ENCODE measurements around the gene RNF217. TPM values are rescaled to one million over a fixed set of nuclear protein-coding genes. Genes with fewer than 3 reads are reported as not detected.

RNF217 gene
- total RNA-seq, 1 donor from 2014 or later: not detected

- no peaks in the 10 kb centered on the region for H3K36me3 Mint-ChIP-seq (ENCODE audit: low read depth)
- H3K9me3 Mint-ChIP-seq: peaks cover 1% of the 10 kb centered on the region
- TF ChIP-seq CTCF (IDR thresholded peaks at IDR 0.05): no peak
- ATAC-seq (ENCODE audit: low read depth): no peak
- POLR2A ChIA-PET: no interaction called here
- intact Hi-C loops (cut with micrococcal nuclease): no loop called here
- no peak overlapping the region for H3K27ac Mint-ChIP-seq
- H3K27me3 Mint-ChIP-seq: no peaks in the 10 kb centered on the region
- no peaks in the 10 kb centered on the region for H3K4me1 Mint-ChIP-seq
- no peak for DNase-seq
- no peak overlapping the region for H3K4me3 Mint-ChIP-seq
- CTCF ChIA-PET: no interaction called here
Measured at GRCh38 chr6:124926435-124926834, 35.8 kb upstream of the RNF217 start.

- no peak overlapping the region for H3K27ac Mint-ChIP-seq
- no peak for ATAC-seq (ENCODE audit: low read depth)
- intact Hi-C loops (cut with micrococcal nuclease): no loop called here
- no peak for TF ChIP-seq CTCF (IDR thresholded peaks at IDR 0.05)
- H3K9me3 Mint-ChIP-seq: no peaks in the 10 kb centered on the region
- H3K36me3 Mint-ChIP-seq (ENCODE audit: low read depth): no peaks in the 10 kb centered on the region
- no peaks in the 10 kb centered on the region for H3K4me1 Mint-ChIP-seq
- ChIA-PET CTCF (no interaction called here), POLR2A (no interaction called here)
- H3K27me3 Mint-ChIP-seq: no peaks in the 10 kb centered on the region
- no peak overlapping the region for H3K4me3 Mint-ChIP-seq
- no peak for DNase-seq
Measured at GRCh38 chr6:124927806-124928205, 34.4 kb upstream of the RNF217 start.

GRCh38 chr6:124928851-124929250 is 33.4 kb upstream of the RNF217 start:
- no peak for ATAC-seq (ENCODE audit: low read depth)
- H3K9me3 Mint-ChIP-seq: no peaks in the 10 kb centered on the region
- intact Hi-C loops (cut with micrococcal nuclease): no loop called here
- H3K36me3 Mint-ChIP-seq (ENCODE audit: low read depth): no peaks in the 10 kb centered on the region
- H3K4me1 Mint-ChIP-seq: no peaks in the 10 kb centered on the region
- no peaks in the 10 kb centered on the region for H3K27me3 Mint-ChIP-seq
- no peak for TF ChIP-seq CTCF (IDR thresholded peaks at IDR 0.05)
- no peak overlapping the region for H3K27ac Mint-ChIP-seq
- DNase-seq: no peak
- ChIA-PET CTCF (no interaction called here), POLR2A (no interaction called here)
- no peak overlapping the region for H3K4me3 Mint-ChIP-seq

GRCh38 chr6:124937645-124938044 is 24.6 kb upstream of the RNF217 start:
- DNase-seq: no peak
- CTCF ChIA-PET: no interaction called here

GRCh38 chr6:124941259-124941658 is 21.0 kb upstream of the RNF217 start:
- Mint-ChIP-seq H3K9me3 (no peaks in the 10 kb centered on the region), H3K4me1 (no peaks in the 10 kb centered on the region), H3K27me3 (no peaks in the 10 kb centered on the region), H3K4me3 (no peak overlapping the region), H3K27ac (no peak overlapping the region), H3K36me3 (ENCODE audit: low read depth) (no peaks in the 10 kb centered on the region)
- intact Hi-C loops (cut with micrococcal nuclease): no loop called here
- ChIA-PET POLR2A (no interaction called here), CTCF (no interaction called here)
- DNase-seq (no peak), ATAC-seq (ENCODE audit: low read depth) (no peak)
- TF ChIP-seq CTCF (IDR thresholded peaks at IDR 0.05): no peak

More at GRCh38 chr6:124937645-124938044, 24.6 kb upstream of the RNF217 start:
- Mint-ChIP-seq H3K9me3 (peaks cover 3% of the 10 kb centered on the region), H3K27ac (no peak overlapping the region), H3K27me3 (no peaks in the 10 kb centered on the region), H3K4me3 (no peak overlapping the region), H3K4me1 (no peaks in the 10 kb centered on the region), H3K36me3 (ENCODE audit: low read depth) (no peaks in the 10 kb centered on the region)
- POLR2A ChIA-PET: no interaction called here
- ATAC-seq (ENCODE audit: low read depth): no peak
- intact Hi-C loops (cut with micrococcal nuclease): no loop called here
- no peak for TF ChIP-seq CTCF (IDR thresholded peaks at IDR 0.05)

Measured in activated B cell treated with CpG ODN at 0.5 μM for 24 hours (primary cell).